HUDEP-2 (cell line): ENCODE results near the gene RNF114.
A peak's percentile ranks its signal among the peaks of the same experiment; 100 is the strongest.
"Not testable (repeated sequence)": the region's sequence is repeated elsewhere in the genome, so short reads cannot be mapped to it uniquely, and the experiment has no call there.

Source experiments
- DNase-seq, 76 experiments: peaks; one replicate each; lab custom pipeline; 2025; ENCODE audit not compliant: unreplicated experiment in 76 of 76; lab: John Stamatoyannopoulos, UW

Gene RNF114

GRCh38 chr20:49936153-49937026 lies at the start of gene RNF114:
Gene RNF114, plus strand, starts transcription at chr20:49936397. Its CDS starts 16 bp downstream, at chr20:49936413.
- DNase-seq = peak in 73 of 76 experiments; percentile 20 to 91 (median 79)

GRCh38 chr20:49886571-49887213 lies 49.5 kb upstream of the RNF114 start:
- DNase-seq = no peak

- no peak for DNase-seq
These were observed 48.7 kb upstream of the RNF114 start for GRCh38 chr20:49887251-49888211.

- DNase-seq = peak in 43 of 76 experiments; percentile 3 to 60 (median 28)
These were observed 47.8 kb upstream of the RNF114 start for GRCh38 chr20:49888212-49889000.

- no peak for DNase-seq
These were observed 46.9 kb upstream of the RNF114 start for GRCh38 chr20:49889001-49889934.

- DNase-seq = no peak
These were observed 46.3 kb upstream of the RNF114 start for GRCh38 chr20:49889935-49890333.

GRCh38 chr20:49890471-49891361 lies 45.5 kb upstream of the RNF114 start:
- DNase-seq = peak in 2 of 76 experiments; percentile 10 to 15

- no peak for DNase-seq
These were observed 44.6 kb upstream of the RNF114 start for GRCh38 chr20:49891476-49892110.

GRCh38 chr20:49892260-49892659 lies 43.9 kb upstream of the RNF114 start:
- no peak for DNase-seq

GRCh38 chr20:49892817-49893216 lies 43.4 kb upstream of the RNF114 start:
- peak in 40 of 76 experiments; percentile 3 to 52 (median 25) for DNase-seq

- peak in 2 of 76 experiments; percentile 15 to 30 for DNase-seq
These were observed 42.7 kb upstream of the RNF114 start for GRCh38 chr20:49893242-49894072.

GRCh38 chr20:49894073-49894470 lies 42.1 kb upstream of the RNF114 start:
- DNase-seq = no peak

GRCh38 chr20:49895474-49896093 lies 40.6 kb upstream of the RNF114 start:
- DNase-seq = not testable (repeated sequence)

- DNase-seq = no peak
These were observed 40.0 kb upstream of the RNF114 start for GRCh38 chr20:49896204-49896603.

GRCh38 chr20:49899541-49900383 lies 36.4 kb upstream of the RNF114 start:
- no peak for DNase-seq
